ENCODE results near the gene SGCD.

The SGCD gene

DNA sequence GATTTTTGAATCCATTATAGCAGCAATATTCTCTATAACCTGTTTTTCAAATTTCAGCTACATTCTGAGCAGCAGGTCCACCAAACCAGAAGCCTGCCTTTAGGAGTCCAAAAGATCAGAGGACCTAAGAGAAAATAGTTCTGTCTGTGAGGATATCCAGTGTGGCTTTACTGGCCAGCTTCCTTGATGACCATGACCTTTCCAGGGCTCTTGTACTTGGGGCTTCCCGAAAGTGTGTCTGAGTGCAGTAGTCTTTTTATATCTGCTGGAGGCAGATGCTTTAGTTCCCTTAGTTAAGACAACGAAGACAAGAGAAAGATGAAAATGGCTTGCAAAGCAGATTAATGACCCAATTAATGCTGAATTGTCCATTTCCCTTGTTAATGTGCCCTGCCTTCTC lies 72.4 kb downstream of the SGCD start:
- TF ChIP-seq, protein P1, sequence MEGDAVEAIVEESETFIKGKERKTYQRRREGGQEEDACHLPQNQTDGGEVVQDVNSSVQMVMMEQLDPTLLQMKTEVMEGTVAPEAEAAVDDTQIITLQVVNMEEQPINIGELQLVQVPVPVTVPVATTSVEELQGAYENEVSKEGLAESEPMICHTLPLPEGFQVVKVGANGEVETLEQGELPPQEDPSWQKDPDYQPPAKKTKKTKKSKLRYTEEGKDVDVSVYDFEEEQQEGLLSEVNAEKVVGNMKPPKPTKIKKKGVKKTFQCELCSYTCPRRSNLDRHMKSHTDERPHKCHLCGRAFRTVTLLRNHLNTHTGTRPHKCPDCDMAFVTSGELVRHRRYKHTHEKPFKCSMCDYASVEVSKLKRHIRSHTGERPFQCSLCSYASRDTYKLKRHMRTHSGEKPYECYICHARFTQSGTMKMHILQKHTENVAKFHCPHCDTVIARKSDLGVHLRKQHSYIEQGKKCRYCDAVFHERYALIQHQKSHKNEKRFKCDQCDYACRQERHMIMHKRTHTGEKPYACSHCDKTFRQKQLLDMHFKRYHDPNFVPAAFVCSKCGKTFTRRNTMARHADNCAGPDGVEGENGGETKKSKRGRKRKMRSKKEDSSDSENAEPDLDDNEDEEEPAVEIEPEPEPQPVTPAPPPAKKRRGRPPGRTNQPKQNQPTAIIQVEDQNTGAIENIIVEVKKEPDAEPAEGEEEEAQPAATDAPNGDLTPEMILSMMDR (IDR thresholded peaks at IDR 0.05; ENCODE audit: low read depth, low read length), result no peak
- Histone ChIP-seq H3K27me3 (no peaks in the 10 kb centered on the region), H3K4me1 (no peaks in the 10 kb centered on the region), H3K36me3 (no peaks in the 10 kb centered on the region), H3K9me3 (no peaks in the 10 kb centered on the region), H3K4me3 (ENCODE audit: low read depth, low read length) (no peak overlapping the region)
- DNase-seq, result no peak

GRCh38 chr5:156400231-156400986 lies 73.4 kb downstream of the SGCD start:
- no peaks in the 10 kb centered on the region for H3K4me1 ChIP-seq
- no peak for DNase-seq
- no peaks in the 10 kb centered on the region for H3K27me3 ChIP-seq
- TF ChIP-seq, protein P1 (IDR thresholded peaks at IDR 0.05; ENCODE audit: low read depth, low read length), result no peak
- H3K36me3 ChIP-seq, result no peaks in the 10 kb centered on the region
- no peaks in the 10 kb centered on the region for H3K9me3 ChIP-seq
- no peak overlapping the region for H3K4me3 ChIP-seq (ENCODE audit: low read depth, low read length)

DNA sequence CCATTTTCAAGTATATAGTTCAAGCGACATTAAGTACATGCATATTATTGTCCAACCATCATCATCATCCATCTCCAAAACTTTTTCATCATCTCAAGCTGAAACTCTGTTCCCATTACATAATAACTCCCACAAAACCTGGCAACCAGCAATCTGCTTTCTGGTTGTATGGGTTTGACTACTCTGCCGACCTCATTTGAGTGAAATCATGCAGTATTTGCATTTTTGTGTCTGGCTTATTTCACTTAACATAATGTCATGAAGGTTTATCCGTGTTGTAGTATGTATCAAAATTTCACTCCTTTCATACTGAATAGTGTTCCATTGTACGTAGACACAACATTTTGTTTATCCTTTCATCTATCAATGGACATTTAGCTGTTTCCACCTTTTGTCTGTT lies 74.8 kb downstream of the SGCD start:
- Histone ChIP-seq H3K9me3 (no peaks in the 10 kb centered on the region), H3K27me3 (no peaks in the 10 kb centered on the region), H3K4me3 (ENCODE audit: low read depth, low read length) (no peak overlapping the region), H3K36me3 (no peaks in the 10 kb centered on the region), H3K4me1 (no peaks in the 10 kb centered on the region)
- TF ChIP-seq, protein P1 (IDR thresholded peaks at IDR 0.05; ENCODE audit: low read depth, low read length), result no peak
- DNase-seq, result no peak

GRCh38 chr5:156402387-156402921 lies 75.5 kb downstream of the SGCD start:
- TF ChIP-seq, protein P1 (IDR thresholded peaks at IDR 0.05; ENCODE audit: low read depth, low read length), result no peak
- Histone ChIP-seq H3K4me1 (no peaks in the 10 kb centered on the region), H3K36me3 (no peaks in the 10 kb centered on the region), H3K9me3 (no peaks in the 10 kb centered on the region), H3K27me3 (no peaks in the 10 kb centered on the region), H3K4me3 (ENCODE audit: low read depth, low read length) (no peak overlapping the region)
- DNase-seq, result no peak

DNA sequence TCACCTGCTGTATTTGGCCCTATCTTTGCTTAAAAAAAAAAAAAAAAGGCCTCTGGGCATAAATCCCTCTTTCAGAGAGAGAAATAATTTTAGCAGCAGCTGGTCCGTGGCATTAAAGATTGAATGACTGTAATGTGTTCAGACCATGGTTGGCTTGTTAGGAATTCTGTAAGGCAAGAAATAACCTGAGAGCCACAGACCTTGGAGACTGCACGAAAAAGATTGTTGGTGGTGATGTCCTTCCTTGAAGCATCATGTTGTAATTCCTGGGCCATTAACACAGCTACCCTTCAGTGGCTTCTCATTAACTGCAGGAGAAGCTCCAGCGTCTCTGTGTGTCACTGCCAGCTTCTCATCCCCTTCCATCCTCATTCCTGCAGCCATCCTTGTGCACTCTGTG lies 79.0 kb downstream of the SGCD start:
- Histone ChIP-seq H3K4me1 (no peaks in the 10 kb centered on the region), H3K4me3 (ENCODE audit: low read depth, low read length) (no peak overlapping the region), H3K9me3 (no peaks in the 10 kb centered on the region), H3K27me3 (no peaks in the 10 kb centered on the region), H3K36me3 (no peaks in the 10 kb centered on the region)
- TF ChIP-seq, protein P1 (IDR thresholded peaks at IDR 0.05; ENCODE audit: low read depth, low read length), result no peak
- DNase-seq, result no peak

DNA sequence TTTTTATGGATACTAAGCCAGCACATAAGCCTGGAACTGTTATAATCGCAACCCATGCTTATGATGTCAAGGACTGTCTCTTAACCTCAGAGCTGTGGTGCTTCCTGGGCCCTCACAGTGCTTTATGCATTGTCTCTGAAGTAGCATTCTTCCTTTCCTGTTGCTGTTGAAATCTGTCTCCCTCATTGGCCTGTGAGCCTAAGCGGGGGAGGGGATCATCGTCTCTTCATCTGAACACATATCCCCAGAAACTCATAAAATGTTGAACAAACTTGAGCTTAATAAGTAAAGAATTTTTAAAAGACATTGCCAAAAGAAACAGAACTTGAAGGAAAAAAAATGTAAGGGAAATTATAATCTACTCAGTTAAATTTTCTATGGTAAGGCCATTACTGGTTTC lies 80.3 kb downstream of the SGCD start:
- DNase-seq, result no peak
- no peaks in the 10 kb centered on the region for H3K27me3 ChIP-seq
- H3K4me3 ChIP-seq (ENCODE audit: low read depth, low read length), result no peak overlapping the region
- H3K4me1 ChIP-seq, result no peaks in the 10 kb centered on the region
- H3K9me3 ChIP-seq, result no peaks in the 10 kb centered on the region
- H3K36me3 ChIP-seq, result no peaks in the 10 kb centered on the region
- TF ChIP-seq, protein P1 (IDR thresholded peaks at IDR 0.05; ENCODE audit: low read depth, low read length), result no peak

Data from BE2C (cell line).